ENCODE data around the gene RGL2.
"Not testable (repeated sequence)": the region's sequence is repeated elsewhere in the genome, so short reads cannot be mapped to it uniquely, and the experiment has no call there.

The RGL2 gene

GRCh38 chr6:33298773-33299236 is at the start of gene RGL2:
Gene RGL2, minus strand, starts transcription at chr6:33298942. Its CDS starts 332 bp downstream, at chr6:33298610.
- no peak for DNase-seq

- DNase-seq, result no peak
Measured at GRCh38 chr6:33347816-33348215, 49.1 kb upstream of the RGL2 start.

- not testable (repeated sequence) for DNase-seq
Measured at GRCh38 chr6:33346972-33347371, 48.2 kb upstream of the RGL2 start.

GRCh38 chr6:33344701-33345697 is 46.3 kb upstream of the RGL2 start:
- peak; percentile 49 for DNase-seq

GRCh38 chr6:33343953-33344611 is 45.3 kb upstream of the RGL2 start:
- DNase-seq, result peak; percentile 35

- DNase-seq, result not testable (repeated sequence)
Measured at GRCh38 chr6:33343606-33343952, 44.8 kb upstream of the RGL2 start.

- no peak for DNase-seq
Measured at GRCh38 chr6:33339193-33339592, 40.5 kb upstream of the RGL2 start.

- no peak for DNase-seq
Measured at GRCh38 chr6:33336495-33336894, 37.8 kb upstream of the RGL2 start.

GRCh38 chr6:33335916-33336315 is 37.2 kb upstream of the RGL2 start:
- DNase-seq, result no peak

GRCh38 chr6:33333666-33334065 is 34.9 kb upstream of the RGL2 start:
- no peak for DNase-seq

- DNase-seq, result no peak
Measured at GRCh38 chr6:33330736-33331135, 32.0 kb upstream of the RGL2 start.

- DNase-seq, result no peak
Measured at GRCh38 chr6:33329058-33329457, 30.3 kb upstream of the RGL2 start.

- DNase-seq, result no peak
Measured at GRCh38 chr6:33324125-33324524, 25.4 kb upstream of the RGL2 start.

- DNase-seq, result no peak
Measured at GRCh38 chr6:33323623-33323948, 24.8 kb upstream of the RGL2 start.

GRCh38 chr6:33321227-33321626 is 22.5 kb upstream of the RGL2 start:
- DNase-seq, result no peak

GRCh38 chr6:33320315-33321181 is 21.8 kb upstream of the RGL2 start:
- no peak for DNase-seq

- no peak for DNase-seq
Measured at GRCh38 chr6:33319939-33320314, 21.2 kb upstream of the RGL2 start.

GRCh38 chr6:33318426-33319073 is 19.8 kb upstream of the RGL2 start:
- no peak for DNase-seq

- DNase-seq, result peak; percentile 91
Measured at GRCh38 chr6:33317669-33318425, 19.1 kb upstream of the RGL2 start, which contains the start of gene ZBTB22. Gene ZBTB22, minus strand, starts transcription at chr6:33317744. Its CDS starts 828 bp downstream, at chr6:33316916.

GRCh38 chr6:33317419-33317668 is 18.6 kb upstream of the RGL2 start:
- no peak for DNase-seq

GRCh38 chr6:33316603-33317418 is 18.1 kb upstream of the RGL2 start:
- no peak for DNase-seq

Data from activated T-cell treated with anti-CD3 and anti-CD28 coated beads for 4 hours (primary cell).